GM23338 (cell line): Measurements from ENCODE around the gene GTF3C1. TPM values are rescaled to one million over a fixed set of nuclear protein-coding genes. Genes with fewer than 3 reads are reported as not detected.

Source experiments
- ATAC-seq: fragments of 200-7000 bp; cut with Tn5 transposase; 3 replicates; pipeline ENCODE4 v1.9.1; 2020
- DNase-seq: peaks from one replicate; pipeline ENCODE4 v3.0.0-alpha.2; 2015; ENCODE audit warnings: low spot score
- H2AFZ ChIP-seq: fragments of 200-600 bp; sonication (generic); 2 replicates; pipeline ENCODE4 v1.8.0; 2016; ENCODE audit warnings: antibody characterized with exemption, mild to moderate bottlenecking, moderate library complexity
- H3F3A ChIP-seq: fragments of 200-600 bp; sonication (generic); replicated peaks from 2 replicates; pipeline ENCODE4 v1.8.0; 2017; ENCODE audit warnings: antibody characterized with exemption, mixed run types, low read depth
- H3K27ac ChIP-seq: fragments of 200-600 bp; sonication (generic); 2 replicates; pipeline ENCODE4 v1.6.1; 2016; ENCODE audit warnings: low read depth
- H3K27me3 ChIP-seq: fragments of 200-600 bp; sonication (generic); 2 replicates; pipeline ENCODE4 v1.8.0; 2016; ENCODE audit warnings: mild to moderate bottlenecking, mixed run types, moderate library complexity; ENCODE audit not compliant: insufficient read depth
- H3K36me3 ChIP-seq: fragments of 200-600 bp; sonication (generic); 2 replicates; pipeline ENCODE4 v1.8.0; 2016; ENCODE audit warnings: mild to moderate bottlenecking; ENCODE audit not compliant: insufficient read depth
- H3K4me1 ChIP-seq: fragments of 200-600 bp; sonication (generic); 2 replicates; pipeline ENCODE4 v1.8.0; 2016; ENCODE audit warnings: mild to moderate bottlenecking, moderate library complexity; ENCODE audit not compliant: insufficient read depth
- H3K4me2 ChIP-seq: fragments of 200-600 bp; sonication (generic); 2 replicates; pipeline ENCODE4 v1.7.1; 2017; ENCODE audit warnings: mixed run types
- H3K4me3 ChIP-seq: fragments of 200-600 bp; sonication (generic); 2 replicates; pipeline ENCODE4 v1.6.1; 2016; ENCODE audit warnings: mixed run types
- H3K79me2 ChIP-seq: fragments of 200-600 bp; sonication (generic); replicated peaks from 2 replicates; pipeline ENCODE4 v1.8.0; 2017; ENCODE audit warnings: mild to moderate bottlenecking; ENCODE audit not compliant: insufficient read depth
- H3K9me2 ChIP-seq: fragments of 200-600 bp; sonication (generic); 2 replicates; pipeline ENCODE4 v1.8.0; 2017; ENCODE audit not compliant: insufficient read depth
- H4K20me1 ChIP-seq: fragments of 200-600 bp; sonication (generic); replicated peaks from 2 replicates; pipeline ENCODE4 v1.8.0; 2017; ENCODE audit warnings: mild to moderate bottlenecking; ENCODE audit not compliant: insufficient read depth
- H3K27ac Mint-ChIP-seq: 2 replicates; pipeline ENCODE4 v1.8.0; 2020; ENCODE audit warnings: inconsistent platforms, mild to moderate bottlenecking, moderate library complexity, mixed read lengths
- H3K27me3 Mint-ChIP-seq: 3 replicates; pipeline ENCODE4 v1.8.0; 2022; ENCODE audit warnings: low read depth, mild to moderate bottlenecking, moderate library complexity, mixed read lengths, inconsistent platforms; ENCODE audit not compliant: insufficient read depth, poor library complexity
- H3K36me3 Mint-ChIP-seq: 3 replicates; pipeline ENCODE4 v1.8.0; 2021; ENCODE audit warnings: low read depth, mild to moderate bottlenecking, inconsistent platforms, moderate library complexity, mixed read lengths
- H3K4me1 Mint-ChIP-seq: 3 replicates; pipeline ENCODE4 v1.8.0; 2020; ENCODE audit warnings: mild to moderate bottlenecking, inconsistent platforms, mixed read lengths
- H3K4me3 Mint-ChIP-seq: 3 replicates; pipeline ENCODE4 v1.8.0; 2021; ENCODE audit warnings: moderate library complexity, mild to moderate bottlenecking, inconsistent platforms, mixed read lengths
- H3K9me3 Mint-ChIP-seq: 3 replicates; pipeline ENCODE4 v1.8.0; 2020; ENCODE audit warnings: moderate library complexity, mild to moderate bottlenecking, inconsistent platforms, mixed read lengths
- CREB1 ChIP-seq: fragments of 250-450 bp; sonication (Bioruptor Pico); IDR thresholded peaks from 2 replicates; pipeline ENCODE4 v1.5.0; 2020; ENCODE audit warnings: low read depth, mild to moderate bottlenecking, moderate library complexity
- EZH2phosphoT487 ChIP-seq: fragments of 200-600 bp; sonication (generic); IDR thresholded peaks from one replicate; pipeline ENCODE4 v1.8.1; 2018; ENCODE audit warnings: antibody characterized with exemption; ENCODE audit not compliant: unreplicated experiment
- NANOG ChIP-seq: IDR thresholded peaks from 2 replicates; pipeline ENCODE4 v1.6.1; 2016; ENCODE audit warnings: antibody characterized with exemption, borderline replicate concordance
- STAT1 ChIP-seq: IDR thresholded peaks from one replicate; pipeline ENCODE4 v1.6.1; 2016; ENCODE audit warnings: antibody characterized with exemption; ENCODE audit not compliant: unreplicated experiment
- ZNF114 ChIP-seq: fragments of 250-450 bp; sonication (Bioruptor Pico); IDR thresholded peaks from 2 replicates; pipeline ENCODE4 v1.5.0; 2020; ENCODE audit warnings: mild to moderate bottlenecking, moderate library complexity
- ZNF331 ChIP-seq: fragments of 250-450 bp; sonication (Bioruptor Pico); IDR thresholded peaks from 2 replicates; pipeline ENCODE4 v1.5.0; 2020; ENCODE audit warnings: low read depth, mild to moderate bottlenecking, moderate library complexity
- polyA plus RNA-seq: library from polyadenylated mRNA; unstranded; fragments of >200 nt; fragmentation: Nextera tagmentation; extraction: Ambion mirVana; gene quantifications from 2 replicates; pipeline ENCODE4 v1.2.1, GENCODE V29; 2016
- total RNA-seq: library from RNA; depleted of rRNA; stranded (reverse); fragments of >200 nt; shearing (Covaris generic); gene quantifications from 2 replicates; pipeline ENCODE4 v1.2.3, GENCODE V29; 2014
- TF ChIP-seq, protein P1 (sequence below): fragments of 250-450 bp; sonication (Bioruptor Pico); IDR thresholded peaks from 2 replicates; pipeline ENCODE4 v1.5.0; 2020; ENCODE audit warnings: mild to moderate bottlenecking, moderate library complexity

The GTF3C1 gene
- total and polyA plus RNA-seq, 2 experiments from 2014 or later, result 78.5 to 138 TPM

DNA sequence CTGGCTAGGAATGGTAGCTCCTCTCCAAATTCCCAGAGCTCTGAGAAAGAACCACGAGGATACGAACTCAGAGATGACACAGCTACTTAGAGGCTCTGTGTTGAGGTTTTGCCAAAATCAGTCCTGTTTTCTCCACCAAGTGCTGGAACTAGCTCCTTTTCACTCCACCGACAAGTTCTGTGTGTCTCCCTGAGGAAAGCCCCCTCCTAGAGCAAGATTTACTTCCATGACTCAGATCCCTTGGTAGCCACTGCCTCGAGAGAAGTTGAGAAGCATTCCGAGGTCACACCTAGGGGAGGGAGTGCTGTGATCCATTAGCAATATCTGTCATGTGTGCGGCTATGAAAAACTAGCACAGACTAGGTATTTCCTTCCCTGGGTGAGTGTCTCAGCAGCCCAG, 117.2 kb downstream of the GTF3C1 start (continued):
- TF ChIP-seq, protein P1, sequence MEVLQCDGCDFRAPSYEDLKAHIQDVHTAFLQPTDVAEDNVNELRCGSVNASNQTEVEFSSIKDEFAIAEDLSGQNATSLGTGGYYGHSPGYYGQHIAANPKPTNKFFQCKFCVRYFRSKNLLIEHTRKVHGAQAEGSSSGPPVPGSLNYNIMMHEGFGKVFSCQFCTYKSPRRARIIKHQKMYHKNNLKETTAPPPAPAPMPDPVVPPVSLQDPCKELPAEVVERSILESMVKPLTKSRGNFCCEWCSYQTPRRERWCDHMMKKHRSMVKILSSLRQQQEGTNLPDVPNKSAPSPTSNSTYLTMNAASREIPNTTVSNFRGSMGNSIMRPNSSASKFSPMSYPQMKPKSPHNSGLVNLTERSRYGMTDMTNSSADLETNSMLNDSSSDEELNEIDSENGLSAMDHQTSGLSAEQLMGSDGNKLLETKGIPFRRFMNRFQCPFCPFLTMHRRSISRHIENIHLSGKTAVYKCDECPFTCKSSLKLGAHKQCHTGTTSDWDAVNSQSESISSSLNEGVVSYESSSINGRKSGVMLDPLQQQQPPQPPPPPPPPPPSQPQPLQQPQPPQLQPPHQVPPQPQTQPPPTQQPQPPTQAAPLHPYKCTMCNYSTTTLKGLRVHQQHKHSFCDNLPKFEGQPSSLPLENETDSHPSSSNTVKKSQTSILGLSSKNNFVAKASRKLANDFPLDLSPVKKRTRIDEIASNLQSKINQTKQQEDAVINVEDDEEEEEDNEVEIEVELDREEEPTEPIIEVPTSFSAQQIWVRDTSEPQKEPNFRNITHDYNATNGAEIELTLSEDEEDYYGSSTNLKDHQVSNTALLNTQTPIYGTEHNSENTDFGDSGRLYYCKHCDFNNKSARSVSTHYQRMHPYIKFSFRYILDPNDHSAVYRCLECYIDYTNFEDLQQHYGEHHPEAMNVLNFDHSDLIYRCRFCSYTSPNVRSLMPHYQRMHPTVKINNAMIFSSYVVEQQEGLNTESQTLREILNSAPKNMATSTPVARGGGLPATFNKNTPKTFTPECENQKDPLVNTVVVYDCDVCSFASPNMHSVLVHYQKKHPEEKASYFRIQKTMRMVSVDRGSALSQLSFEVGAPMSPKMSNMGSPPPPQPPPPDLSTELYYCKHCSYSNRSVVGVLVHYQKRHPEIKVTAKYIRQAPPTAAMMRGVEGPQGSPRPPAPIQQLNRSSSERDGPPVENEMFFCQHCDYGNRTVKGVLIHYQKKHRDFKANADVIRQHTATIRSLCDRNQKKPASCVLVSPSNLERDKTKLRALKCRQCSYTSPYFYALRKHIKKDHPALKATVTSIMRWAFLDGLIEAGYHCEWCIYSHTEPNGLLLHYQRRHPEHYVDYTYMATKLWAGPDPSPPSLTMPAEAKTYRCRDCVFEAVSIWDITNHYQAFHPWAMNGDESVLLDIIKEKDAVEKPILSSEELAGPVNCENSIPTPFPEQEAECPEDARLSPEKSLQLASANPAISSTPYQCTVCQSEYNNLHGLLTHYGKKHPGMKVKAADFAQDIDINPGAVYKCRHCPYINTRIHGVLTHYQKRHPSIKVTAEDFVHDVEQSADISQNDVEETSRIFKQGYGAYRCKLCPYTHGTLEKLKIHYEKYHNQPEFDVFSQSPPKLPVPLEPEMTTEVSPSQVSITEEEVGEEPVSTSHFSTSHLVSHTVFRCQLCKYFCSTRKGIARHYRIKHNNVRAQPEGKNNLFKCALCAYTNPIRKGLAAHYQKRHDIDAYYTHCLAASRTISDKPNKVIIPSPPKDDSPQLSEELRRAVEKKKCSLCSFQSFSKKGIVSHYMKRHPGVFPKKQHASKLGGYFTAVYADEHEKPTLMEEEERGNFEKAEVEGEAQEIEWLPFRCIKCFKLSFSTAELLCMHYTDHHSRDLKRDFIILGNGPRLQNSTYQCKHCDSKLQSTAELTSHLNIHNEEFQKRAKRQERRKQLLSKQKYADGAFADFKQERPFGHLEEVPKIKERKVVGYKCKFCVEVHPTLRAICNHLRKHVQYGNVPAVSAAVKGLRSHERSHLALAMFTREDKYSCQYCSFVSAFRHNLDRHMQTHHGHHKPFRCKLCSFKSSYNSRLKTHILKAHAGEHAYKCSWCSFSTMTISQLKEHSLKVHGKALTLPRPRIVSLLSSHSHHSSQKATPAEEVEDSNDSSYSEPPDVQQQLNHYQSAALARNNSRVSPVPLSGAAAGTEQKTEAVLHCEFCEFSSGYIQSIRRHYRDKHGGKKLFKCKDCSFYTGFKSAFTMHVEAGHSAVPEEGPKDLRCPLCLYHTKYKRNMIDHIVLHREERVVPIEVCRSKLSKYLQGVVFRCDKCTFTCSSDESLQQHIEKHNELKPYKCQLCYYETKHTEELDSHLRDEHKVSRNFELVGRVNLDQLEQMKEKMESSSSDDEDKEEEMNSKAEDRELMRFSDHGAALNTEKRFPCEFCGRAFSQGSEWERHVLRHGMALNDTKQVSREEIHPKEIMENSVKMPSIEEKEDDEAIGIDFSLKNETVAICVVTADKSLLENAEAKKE (CRISPR knock-in tag), result no peak
- TF ChIP-seq EZH2phosphoT487, result no peak
- TF ChIP-seq CREB1, result no peak
- TF ChIP-seq STAT1, result no peak
- TF ChIP-seq ZNF114 (CRISPR knock-in tag), result no peak
- no peak for TF ChIP-seq NANOG

DNA sequence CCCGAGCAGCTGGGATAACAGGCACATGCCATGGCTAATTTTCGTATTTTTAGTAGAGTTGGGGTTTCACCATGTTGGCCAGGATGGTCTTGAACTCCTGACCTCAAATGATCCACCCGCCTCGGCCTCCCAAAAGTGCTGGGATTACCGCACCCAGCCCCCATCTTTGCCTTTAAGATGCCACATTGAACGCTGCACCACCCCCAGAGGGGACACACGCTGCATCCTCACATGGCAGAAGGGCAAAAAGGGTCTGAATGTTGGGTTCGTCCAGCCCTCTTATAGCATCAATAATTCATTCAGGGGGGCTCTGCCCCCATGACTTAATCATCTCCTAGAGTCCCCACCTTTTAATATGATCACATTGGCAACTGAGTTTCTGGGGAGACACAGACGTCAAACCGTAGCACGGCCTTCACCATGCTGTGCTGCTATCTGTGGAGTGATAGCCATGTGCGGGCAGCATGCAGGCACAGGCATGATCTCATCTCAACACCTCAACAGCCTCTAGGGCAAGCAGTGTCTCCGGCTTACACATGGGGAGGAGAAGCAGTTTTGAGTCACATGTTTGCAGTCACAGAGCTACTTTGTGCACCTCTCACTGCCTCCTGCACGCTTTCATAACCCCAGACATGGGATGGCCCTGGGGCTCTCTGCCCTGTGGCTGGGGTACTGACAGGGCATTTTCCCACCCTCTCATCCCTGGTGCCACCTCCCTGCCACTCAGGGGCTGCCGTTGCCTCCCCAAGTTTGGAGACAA, 117.8 kb downstream of the GTF3C1 start:
- H4K20me1 ChIP-seq, result no peaks in the 10 kb centered on the region
- Mint-ChIP-seq H3K4me1 (no peaks in the 10 kb centered on the region), H3K27ac (no peak overlapping the region), H3K4me3 (no peak overlapping the region), H3K36me3 (no peaks in the 10 kb centered on the region), H3K27me3 (peaks cover 11% of the 10 kb centered on the region), H3K9me3 (no peaks in the 10 kb centered on the region; the same call in 2 of the 3 replicates)
- no peak overlapping the region for H3K4me3 ChIP-seq
- no peaks in the 10 kb centered on the region for H3K9me2 ChIP-seq
- H2AFZ ChIP-seq, result no peak overlapping the region
- no peaks in the 10 kb centered on the region for H3K4me1 ChIP-seq
- ATAC-seq (no peak), DNase-seq (no peak)
- no peaks in the 10 kb centered on the region for H3F3A ChIP-seq
- no peaks in the 10 kb centered on the region for H3K79me2 ChIP-seq
- H3K27ac ChIP-seq, result no peak overlapping the region
- H3K4me2 ChIP-seq, result no peak overlapping the region
- TF ChIP-seq CREB1 (no peak), ZNF114 (CRISPR knock-in tag) (no peak), EZH2phosphoT487 (no peak), ZNF331 (CRISPR knock-in tag) (no peak)
- no peaks in the 10 kb centered on the region for H3K27me3 ChIP-seq
- H3K36me3 ChIP-seq, result no peaks in the 10 kb centered on the region
